Stimulated activated CD8-positive, alpha-beta memory T cell treated with anti-CD3 and anti-CD28 coated beads, Interleukin-2, amount 100 ng/mL, for 1 hour (primary cell): ENCODE results near the gene EFNA5.
A peak's percentile ranks its signal among the peaks of the same experiment; 100 is the strongest.

Source experiments
- DNase-seq, 2 donors: peaks; one replicate each; pipeline ENCODE4 v3.0.0-alpha.2; 2020; ENCODE audit warnings: low read depth in 2 of 2

EFNA5 gene

DNA sequence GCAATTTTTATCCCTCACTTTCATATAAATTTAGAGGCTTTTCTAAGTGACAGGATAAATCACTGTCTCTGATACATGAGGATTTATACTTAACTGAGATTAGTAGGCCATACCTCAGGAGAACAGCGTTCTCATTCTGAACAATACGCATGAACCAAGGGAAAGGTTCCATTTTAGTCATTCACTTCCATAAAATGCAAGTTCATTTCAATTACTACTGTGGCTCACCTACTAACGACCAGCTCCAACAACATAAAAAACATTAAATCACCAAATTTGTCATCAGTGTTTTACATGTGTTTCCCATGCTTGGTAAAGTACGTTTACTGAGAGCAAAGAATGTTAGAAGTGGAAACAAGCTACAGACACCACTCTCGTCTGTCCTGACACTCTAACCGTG, 67.4 kb downstream of the EFNA5 start:
- DNase-seq, result no peak

DNA sequence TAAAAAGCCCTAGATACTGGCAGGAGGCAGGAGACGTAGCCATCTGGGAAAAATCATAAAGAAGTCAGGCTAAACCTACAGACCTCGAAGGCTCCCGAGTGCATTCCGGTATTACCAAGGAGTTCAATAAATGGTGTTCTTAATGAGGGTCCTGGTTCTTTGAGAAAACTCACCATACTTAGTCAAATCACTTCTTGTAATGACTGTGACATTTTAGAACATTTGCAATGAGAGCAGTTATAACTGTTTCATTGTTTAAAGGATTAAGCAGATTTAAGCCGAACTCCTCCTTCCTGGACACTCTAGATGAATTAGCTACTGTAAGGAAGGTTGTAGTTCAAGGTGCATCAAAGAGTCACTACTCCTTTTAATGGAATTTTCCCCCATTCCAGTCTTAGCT, 67.8 kb downstream of the EFNA5 start:
- DNase-seq, result no peak

DNA sequence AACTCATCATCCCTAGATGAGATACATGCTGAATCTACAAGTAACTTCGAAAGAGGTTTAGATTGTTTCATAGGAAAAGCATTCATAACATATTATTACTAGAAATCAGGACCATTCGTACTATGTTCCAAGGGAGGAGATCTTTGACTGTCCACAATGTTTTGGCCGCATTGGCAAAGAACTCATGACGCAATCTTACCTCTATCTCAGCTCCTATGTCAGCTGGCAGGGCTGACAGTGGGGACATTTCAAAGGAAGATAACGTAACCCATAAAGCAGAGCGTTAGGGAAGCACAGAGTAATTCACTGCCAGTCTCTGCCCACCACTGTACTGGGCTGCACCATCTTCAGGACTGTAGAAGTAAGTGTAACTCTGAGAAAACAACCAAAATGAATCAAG, 69.7 kb downstream of the EFNA5 start:
- no peak for DNase-seq

DNA sequence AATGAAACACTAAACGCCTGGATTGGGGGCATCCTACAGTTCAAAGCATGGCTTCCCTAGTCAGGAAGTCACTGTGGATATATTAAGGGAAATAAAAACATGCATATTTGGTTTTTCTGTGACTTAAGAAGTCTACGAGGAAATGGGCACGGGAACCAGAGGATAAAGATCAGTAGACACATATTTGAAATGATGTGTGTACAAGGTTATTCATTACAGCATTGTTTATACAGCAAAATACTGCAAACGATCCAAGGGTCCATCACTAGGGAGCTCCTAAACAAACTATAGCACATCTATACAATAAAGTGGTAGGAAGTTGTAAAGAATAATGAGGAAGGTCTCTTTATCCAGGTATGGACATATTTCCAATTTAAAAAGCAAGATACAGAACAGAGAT, 71.8 kb downstream of the EFNA5 start:
- DNase-seq, result no peak

DNA sequence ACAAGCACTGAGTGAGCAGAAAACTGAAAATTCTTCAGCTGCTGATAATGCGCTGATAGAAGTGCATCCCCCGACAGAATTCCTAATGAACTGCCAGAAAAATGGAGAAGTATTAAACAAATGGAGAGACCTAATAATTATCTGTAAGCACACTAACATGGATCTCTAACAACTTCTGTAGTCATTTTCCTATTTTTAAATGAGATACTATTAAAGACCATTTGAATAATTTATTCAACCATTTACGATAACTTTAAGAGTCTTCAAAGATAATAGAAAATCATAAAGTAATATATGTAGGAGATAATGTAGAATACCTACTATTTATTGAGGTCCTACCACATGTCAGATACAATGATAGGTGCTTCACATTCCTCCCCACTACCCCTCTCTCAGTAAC, 72.9 kb downstream of the EFNA5 start:
- DNase-seq, result no peak

DNA sequence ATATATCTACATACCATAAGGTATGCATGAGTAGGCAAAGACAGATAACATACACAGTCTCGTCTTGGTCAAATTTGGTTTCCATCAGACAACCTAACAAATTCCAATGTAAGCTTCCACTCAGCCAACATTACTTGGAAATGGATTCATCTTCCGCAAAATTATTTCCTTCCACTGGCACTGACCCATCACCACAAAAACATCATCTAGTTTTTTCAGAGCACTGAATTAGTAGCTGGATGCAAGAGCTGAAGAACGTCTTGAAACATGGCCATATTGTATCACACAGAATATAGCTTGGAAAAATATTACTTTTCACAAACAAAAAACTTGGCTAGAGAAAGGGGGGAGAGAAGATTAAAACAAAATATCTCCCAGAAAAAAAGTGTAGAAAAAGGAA, 73.5 kb downstream of the EFNA5 start:
- no peak for DNase-seq

DNA sequence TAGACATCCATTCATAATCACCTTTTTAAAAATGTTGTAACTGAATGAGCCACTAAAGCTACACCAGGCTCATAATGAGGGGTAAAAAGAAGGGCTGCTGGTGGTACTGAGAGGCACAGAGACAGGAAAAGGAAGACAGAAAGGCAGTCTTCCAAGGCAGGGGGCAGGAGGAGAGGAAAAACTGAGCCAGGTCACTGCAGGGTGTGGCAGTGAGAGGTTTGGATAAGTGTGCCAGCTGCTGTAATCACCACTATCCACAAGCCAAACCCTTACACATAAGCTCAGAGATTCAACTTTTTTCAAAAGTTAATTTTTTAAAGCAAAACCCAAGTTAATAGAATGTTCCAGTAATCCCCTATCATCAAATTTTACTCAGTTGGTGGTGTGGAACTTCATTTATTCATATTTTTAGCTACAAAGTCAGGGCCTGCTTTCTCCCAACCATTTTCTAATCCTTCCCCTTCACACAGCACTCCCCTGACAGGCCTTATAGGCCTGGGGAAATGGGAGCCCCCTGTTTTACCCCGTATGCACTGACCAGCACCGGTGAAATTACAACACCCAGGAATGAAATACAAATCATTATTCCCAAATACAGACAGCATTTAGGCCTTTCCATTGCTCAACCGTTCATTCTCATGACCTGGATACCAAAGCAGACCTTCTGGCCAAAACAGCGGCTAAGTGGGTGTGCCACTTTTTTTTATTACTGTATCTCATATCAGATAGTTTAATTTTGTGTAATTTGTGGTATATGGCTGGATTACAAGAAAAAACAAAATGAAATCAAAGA, 76.3 kb downstream of the EFNA5 start:
- no peak for DNase-seq

DNA sequence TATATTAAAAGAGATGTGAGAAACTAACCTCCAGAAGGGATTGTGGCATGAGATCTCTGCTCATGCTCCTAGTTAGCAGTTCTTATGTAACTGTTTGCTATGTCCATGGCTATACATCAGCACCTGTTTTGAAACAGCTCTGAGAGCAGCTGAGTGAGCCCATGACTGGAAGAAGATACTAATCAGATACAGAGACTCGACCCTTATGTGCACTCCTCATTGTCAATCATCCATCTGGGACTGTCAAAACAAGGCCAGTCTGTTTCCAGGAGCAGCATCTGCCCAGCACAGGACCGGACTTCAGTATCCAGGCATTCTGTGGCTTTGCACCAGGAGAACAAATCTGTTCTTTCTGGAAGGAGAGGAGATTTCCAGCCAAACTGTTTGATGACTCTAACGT, 77.7 kb downstream of the EFNA5 start:
- no peak for DNase-seq

DNA sequence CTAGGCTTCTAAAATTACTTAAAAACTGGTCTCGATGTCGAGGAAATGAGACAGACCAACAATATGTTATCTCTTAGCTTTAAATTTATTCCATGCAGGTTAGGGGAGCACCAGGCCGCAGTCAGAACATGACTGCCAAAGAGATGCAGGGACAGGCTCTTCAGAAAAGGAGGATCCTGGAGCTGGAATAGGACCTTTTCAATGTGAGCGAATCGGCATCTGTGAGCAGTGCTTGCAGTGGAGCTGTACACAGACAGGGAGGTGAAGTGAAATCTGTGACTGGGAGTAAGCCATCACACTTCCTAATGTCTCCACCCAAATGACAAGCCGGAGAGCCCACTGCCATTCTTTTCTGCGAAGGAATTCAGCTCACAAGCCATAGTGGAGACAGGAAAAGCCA, 78.2 kb downstream of the EFNA5 start:
- DNase-seq, result no peak

DNA sequence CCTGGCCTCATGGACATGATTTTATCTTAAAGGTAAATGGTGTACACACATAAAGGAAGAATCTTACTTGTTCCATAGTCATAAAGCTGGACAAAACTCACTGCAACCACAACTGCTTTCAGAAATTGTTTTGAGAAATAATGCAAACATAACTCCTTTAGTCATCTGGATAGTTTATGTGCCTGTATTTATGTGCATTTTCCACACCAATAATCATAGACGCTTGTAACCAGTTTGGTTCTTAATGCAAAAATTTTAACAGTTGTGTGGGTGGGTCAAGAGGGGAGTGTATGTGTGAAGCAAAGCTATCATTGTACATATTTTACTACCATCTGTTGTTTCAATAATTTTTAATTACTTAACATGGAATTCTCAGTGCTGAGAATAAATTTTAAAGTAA, 80.1 kb downstream of the EFNA5 start:
- DNase-seq, result no peak

DNA sequence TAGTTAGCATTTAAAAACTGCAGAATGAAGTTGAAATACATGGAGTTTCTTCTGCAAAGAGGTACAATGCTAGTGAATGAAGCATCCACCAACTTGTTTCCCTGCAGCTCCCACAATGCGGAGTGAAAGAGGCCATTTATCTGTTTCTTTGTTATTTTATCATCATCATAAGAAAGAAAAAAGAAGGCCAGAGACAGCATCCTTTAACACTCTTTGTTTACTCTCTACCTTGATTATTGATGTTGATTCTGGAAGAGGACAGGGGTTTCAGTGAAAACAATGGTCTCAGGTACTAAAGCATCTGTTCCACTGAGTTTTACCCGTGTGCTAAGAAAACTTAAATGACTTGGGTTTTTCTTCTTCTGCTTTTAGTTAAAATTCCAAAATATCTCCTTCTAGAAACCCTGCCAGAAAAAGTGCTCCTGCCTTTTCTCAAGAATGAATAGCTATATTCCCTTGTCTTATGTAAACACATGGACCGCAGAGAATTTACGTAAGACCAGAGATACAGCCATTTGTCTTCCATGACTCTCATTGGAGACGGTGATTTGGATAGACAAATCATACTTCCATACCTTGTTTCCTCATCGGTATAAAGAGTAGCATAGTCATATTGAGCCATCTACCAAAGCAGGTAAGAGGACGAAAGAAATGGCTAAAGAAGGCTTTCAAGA, 81.1 kb downstream of the EFNA5 start:
- DNase-seq, result no peak

DNA sequence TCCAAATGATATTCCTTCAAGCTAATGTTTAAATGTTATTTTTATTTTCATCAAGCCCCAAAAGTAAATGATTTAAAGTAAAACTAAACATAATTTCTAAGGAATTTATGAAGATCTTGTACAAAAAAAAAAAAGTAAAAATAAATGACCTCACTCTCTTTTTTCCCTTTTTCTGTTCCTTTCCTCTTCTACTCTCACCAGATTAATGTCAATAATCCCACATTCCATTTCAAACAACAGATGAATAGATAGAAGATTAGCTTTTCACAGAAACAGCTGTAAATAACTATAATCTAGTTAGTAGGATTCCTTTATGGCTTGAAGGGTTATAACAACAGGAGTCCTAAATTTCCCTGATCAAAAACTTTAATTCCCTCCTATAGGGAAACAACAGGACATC, 88.1 kb downstream of the EFNA5 start:
- DNase-seq, result no peak

DNA sequence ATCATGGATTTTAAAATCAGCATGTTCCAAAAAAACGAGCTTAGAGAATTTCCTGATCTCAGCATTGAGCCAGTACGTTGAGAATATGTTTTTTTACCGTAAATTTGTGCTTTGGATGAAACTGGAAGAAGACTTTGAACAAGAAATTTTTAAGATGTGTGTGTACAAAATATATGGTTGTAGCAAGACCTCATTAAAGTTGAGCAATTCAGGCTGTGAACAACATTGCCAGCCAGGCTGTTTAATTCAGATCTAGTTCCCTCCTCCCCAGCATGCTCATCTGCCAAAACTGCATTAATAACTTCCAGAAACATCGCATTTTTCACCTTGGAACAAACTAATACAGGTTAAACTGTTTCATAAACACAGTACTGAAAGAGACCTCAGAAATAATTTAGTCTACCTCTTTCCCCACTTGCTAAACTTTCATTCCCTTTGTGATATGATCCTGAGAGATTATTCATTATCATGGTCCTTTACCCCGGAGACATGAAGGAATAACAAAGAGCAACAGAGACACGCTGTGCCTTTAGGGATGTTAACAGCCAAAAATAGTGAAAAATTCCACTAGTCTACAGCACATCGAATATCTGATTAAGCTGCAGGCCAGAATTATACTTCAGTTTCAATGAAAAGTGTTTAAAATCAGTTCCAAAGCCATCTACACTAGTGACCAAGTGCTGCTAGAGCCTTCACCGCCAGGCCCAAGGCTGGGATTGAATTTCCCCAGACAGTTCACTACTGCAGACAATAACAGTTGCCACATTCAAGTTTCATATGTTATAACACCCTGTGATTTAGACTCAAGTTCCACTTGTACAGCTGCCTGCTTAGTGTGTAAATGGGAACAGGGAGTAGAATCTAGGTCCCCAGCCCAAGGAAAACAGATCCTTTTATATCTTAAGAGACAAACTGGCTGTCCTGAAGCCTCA, 89.6 kb downstream of the EFNA5 start:
- DNase-seq, result no peak

DNA sequence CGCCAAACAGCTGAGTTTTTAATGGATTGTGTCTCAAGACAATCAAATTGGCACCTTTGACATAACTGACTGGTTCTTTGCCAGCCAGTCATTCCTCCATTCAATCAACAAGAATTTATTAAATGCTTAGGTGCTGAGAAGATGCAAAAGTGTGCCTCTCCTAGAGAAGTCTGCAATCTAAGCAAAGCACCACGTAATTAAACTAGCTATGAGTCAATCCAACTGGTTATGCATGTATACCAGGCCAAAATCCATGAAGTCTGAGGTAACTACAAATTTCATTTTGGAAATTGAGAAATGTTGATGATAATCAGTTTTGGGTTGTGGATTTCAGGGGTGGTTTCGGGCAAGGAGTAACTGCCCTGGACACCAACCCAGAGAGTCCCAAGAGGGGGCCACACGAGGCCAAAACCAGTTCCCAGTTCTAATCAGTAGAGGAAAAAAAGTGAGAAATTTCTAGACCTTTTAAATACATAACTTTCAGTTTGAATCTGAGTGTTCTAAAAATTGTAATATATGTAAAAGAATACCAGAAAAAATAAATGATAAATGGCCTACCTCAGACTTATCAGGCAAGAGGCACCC, 92.6 kb downstream of the EFNA5 start:
- DNase-seq, result no peak

DNA sequence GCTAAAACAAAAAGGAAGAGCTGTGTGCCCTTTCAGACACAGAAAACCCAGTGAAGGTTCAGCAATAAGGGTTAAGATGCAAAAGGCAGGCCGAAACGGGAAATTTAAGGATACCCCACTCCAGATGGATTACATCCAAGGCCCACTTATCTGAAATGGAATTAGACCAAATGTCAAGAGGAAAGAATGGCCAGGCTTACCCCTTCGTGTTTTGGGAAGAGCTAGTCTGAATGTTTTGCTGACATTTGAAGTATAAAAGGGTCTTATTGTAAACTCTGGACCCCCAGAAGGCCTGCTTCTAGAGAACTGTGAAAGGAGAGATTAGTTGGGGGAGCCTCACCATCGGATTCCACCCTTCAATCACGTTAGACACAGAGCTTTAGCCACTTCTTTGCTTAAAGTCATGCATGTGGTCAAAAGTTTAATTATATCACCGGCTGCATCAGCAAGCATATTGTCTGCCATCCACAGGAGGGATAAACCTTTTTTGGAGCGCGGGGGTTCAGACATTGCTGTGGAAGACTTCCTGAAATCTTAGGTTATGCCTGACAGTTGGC, 93.3 kb downstream of the EFNA5 start:
- DNase-seq, result no peak

DNA sequence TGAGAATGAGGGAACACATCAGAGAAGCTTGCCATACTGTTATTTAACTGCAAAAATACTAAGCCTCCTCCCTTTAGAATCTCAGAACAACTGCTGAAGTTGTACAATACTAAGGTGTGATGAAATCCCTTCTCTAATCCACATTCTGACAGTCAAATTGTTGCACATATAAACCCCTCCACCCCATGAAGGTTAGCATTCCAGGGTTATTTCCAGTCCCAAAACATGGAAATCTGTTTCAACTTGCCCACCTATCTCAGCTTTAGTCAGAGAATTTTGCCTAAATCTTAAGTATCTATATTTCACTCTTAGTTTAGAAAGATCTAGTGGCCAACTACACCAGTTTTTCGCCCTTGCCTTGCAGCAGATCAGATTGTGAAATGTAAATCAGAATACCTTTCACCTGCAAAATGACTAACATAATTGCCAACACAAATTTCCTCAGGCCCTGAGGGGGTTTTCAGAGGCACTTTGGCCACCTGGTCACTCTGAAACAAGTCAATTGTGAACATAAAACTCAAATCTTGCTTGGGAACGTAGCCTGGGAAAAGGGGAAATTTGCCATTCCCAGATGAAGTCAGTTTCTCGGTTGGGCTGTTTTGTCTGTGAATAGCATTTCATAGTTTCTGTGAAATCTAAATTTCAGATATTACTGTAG, 93.9 kb downstream of the EFNA5 start:
- no peak for DNase-seq

DNA sequence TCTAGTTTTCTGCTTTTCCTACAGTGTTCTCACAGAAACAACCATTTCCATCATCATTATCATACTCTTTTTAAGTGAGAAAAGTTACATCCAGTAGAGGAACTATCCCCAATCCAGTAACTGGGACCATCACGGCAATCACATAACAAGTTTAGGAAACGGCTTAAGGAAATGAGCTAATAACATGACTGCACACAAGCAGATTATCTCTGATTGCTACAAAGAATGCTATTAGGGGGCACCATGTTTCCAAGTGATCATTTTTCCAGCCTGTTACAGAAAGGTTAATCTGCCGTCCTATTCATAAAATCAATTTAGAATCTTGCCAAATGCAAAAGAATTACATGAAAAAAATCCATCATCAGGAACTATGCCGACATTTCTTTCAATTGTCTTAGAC, 94.6 kb downstream of the EFNA5 start:
- no peak for DNase-seq

DNA sequence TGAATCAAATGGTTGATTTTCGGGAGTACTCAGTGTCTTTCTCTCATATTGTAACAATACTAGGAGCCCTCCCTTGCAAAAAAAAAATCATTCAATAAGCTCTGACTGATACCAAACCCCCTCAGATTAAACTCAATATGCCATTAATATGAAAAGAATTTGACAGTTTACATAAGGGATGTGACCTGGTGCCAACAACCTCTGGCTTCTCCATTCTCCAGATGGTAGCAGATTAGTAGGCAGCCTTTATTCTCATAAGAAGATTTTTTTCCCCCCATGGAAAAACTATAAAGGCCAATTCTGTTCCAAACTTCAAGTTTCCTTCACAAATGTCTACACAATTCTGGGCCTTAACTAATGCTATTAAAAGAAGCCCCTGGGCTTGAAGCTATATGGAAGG, 96.5 kb downstream of the EFNA5 start:
- no peak for DNase-seq

DNA sequence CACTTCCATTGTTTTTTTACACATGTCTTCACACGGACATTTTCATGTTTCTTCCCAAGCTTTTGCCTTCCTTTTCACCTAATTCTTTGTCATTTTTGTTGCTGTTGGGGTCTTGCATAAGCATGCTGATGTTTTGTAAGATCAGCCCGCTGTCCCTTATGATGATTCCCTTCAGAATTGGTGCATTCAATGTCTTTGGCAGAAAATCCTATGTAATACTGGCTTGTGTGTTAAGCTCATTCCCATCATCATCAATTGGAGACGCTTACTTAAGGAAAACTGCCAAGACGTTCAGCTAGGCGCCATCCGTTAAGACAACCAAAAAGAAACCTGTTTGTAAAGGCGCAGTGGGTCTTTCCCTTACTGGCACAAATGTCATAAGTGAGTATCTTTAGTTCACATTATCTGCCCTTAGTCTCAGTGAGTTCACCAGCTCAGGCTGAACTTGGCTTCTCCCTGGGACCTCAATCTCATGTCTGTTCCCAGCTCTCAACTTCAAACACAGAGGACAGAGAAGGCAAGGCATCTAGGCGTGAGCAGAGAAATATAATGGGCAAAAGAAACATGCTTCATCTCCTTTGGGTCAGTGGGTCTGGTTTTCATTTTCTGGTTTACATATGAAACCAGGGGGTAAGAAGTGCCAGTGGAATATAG, 97.9 kb downstream of the EFNA5 start:
- DNase-seq, result no peak

DNA sequence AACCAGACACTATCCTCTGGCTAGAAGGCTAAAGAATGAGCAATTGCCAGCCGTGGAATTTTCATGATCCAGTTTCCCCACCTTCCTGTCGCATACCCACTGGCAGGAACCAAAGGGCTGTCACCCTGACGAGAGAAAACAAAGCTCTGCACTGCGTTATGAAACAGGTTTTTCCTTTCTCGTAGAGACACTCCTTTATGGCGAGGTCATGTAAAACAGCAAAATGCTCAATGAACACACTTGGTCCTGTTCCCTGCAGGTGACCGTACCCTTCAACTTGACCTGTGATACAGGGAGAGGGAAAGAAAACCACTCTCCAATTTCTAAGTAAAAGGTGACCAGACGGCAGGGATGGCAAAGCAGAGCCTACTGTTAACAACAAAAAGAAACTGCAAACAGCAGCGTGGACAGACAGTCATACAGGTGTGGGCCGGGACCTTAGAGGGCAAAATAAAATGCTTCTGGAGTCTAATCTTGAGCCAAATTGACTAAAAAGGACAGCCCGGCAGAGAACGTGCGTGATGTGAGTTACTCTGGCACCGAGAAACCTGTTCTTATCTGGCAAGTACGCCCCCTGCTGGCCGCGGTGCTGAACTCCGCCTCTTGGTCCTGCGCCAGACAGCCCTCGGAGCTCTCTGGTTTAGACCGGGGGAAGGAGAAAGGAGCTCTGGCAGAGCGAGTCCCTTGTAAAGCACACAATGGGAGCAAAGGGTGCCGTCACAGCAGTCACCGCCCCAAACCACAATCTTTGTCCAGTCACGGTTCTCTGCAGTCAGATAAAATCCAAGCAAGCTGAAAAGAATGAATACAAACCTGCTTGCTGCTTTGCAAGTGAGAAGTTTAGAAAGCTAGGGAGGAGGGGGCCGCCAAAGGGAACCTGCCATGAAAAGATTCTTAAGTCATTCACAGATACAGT, 98.9 kb downstream of the EFNA5 start:
- peak; percentile 72 to 78 for DNase-seq
